Activated naive CD4-positive, alpha-beta T cell treated with Interleukin-2 at 50 U/mL for 16 hours (primary cell): ENCODE results near the gene FCHO2.

Experiments used
- DNase-seq: peaks from one replicate; pipeline ENCODE4 v3.0.0-alpha.2; 2020

The FCHO2 gene

GRCh38 chr5:73116506-73116905 is 160.7 kb downstream of the FCHO2 start:
- no peak for DNase-seq

GRCh38 chr5:73117088-73117740 is 161.4 kb downstream of the FCHO2 start:
- no peak for DNase-seq

- DNase-seq: no peak
Observed at GRCh38 chr5:73118391-73118973, 162.6 kb downstream of the FCHO2 start.

- DNase-seq: no peak
Observed at GRCh38 chr5:73119451-73120157, 163.8 kb downstream of the FCHO2 start.

GRCh38 chr5:73120222-73121118 is 164.6 kb downstream of the FCHO2 start, which contains the start of gene TMEM171:
TMEM171 (plus strand) TSS chr5:73120575; CDS start chr5:73123374, 2,799 bp downstream.
- no peak for DNase-seq

GRCh38 chr5:73121119-73121463 is 165.2 kb downstream of the FCHO2 start:
- DNase-seq: no peak

- DNase-seq: no peak
Observed at GRCh38 chr5:73122875-73123810, 167.3 kb downstream of the FCHO2 start.

GRCh38 chr5:73125289-73125688 is 169.4 kb downstream of the FCHO2 start:
- no peak for DNase-seq

- no peak for DNase-seq
Observed at GRCh38 chr5:73126381-73126780, 170.5 kb downstream of the FCHO2 start.

- DNase-seq: no peak
Observed at GRCh38 chr5:73126957-73127356, 171.1 kb downstream of the FCHO2 start.

GRCh38 chr5:73129143-73129542 is 173.3 kb downstream of the FCHO2 start:
- no peak for DNase-seq

GRCh38 chr5:73130811-73131210 is 175.0 kb downstream of the FCHO2 start:
- no peak for DNase-seq

GRCh38 chr5:73131711-73132425 is 176.0 kb downstream of the FCHO2 start:
- no peak for DNase-seq

- no peak for DNase-seq
Observed at GRCh38 chr5:73132759-73133158, 176.9 kb downstream of the FCHO2 start.

- no peak for DNase-seq
Observed at GRCh38 chr5:73135021-73135420, 179.2 kb downstream of the FCHO2 start.

GRCh38 chr5:73135429-73136054 is 179.7 kb downstream of the FCHO2 start:
- DNase-seq: no peak

- no peak for DNase-seq
Observed at GRCh38 chr5:73136055-73136562, 180.3 kb downstream of the FCHO2 start.

GRCh38 chr5:73137563-73138530 is 182.0 kb downstream of the FCHO2 start:
- no peak for DNase-seq

GRCh38 chr5:73139485-73139884 is 183.6 kb downstream of the FCHO2 start:
- DNase-seq: no peak
